HG03457 (cell line): ENCODE data around the gene ABCD2.
"Not testable (repeated sequence)": the region's sequence is repeated elsewhere in the genome, so short reads cannot be mapped to it uniquely, and the experiment has no call there.

ENCODE experiments used
- ATAC-seq: cut with Tn5 transposase; IDR thresholded peaks from one replicate; pipeline ENCODE4 v1.9.1; 2021; ENCODE audit warnings: moderate number of reproducible peaks; ENCODE audit not compliant: unreplicated experiment

ABCD2 gene

GRCh38 chr12:39544211-39544610 is 75.4 kb downstream of the ABCD2 start:
- not testable (repeated sequence) for ATAC-seq

GRCh38 chr12:39541471-39541870 is 78.1 kb downstream of the ABCD2 start:
- no peak for ATAC-seq

- ATAC-seq, result no peak
These were observed 80.9 kb downstream of the ABCD2 start for GRCh38 chr12:39538679-39539104.

GRCh38 chr12:39533951-39534350 is 85.7 kb downstream of the ABCD2 start:
- no peak for ATAC-seq

GRCh38 chr12:39532448-39532847 is 87.2 kb downstream of the ABCD2 start:
- ATAC-seq, result no peak

GRCh38 chr12:39526974-39527373 is 92.6 kb downstream of the ABCD2 start:
- ATAC-seq, result no peak

- ATAC-seq, result not testable (repeated sequence)
These were observed 97.4 kb downstream of the ABCD2 start for GRCh38 chr12:39522167-39522566.

- no peak for ATAC-seq
These were observed 109.6 kb downstream of the ABCD2 start for GRCh38 chr12:39510001-39510400.

- ATAC-seq, result no peak
These were observed 114.0 kb downstream of the ABCD2 start for GRCh38 chr12:39505554-39505953.

- ATAC-seq, result no peak
These were observed 114.6 kb downstream of the ABCD2 start for GRCh38 chr12:39505023-39505422.

GRCh38 chr12:39503439-39503838 is 116.2 kb downstream of the ABCD2 start:
- no peak for ATAC-seq

- no peak for ATAC-seq
These were observed 116.9 kb downstream of the ABCD2 start for GRCh38 chr12:39502726-39503125.
